GM12878 (cell line): ENCODE measurements around the gene EPAS1.

Experiments used
- KAT2A ChIP-seq: conservative IDR thresholded peaks from 2 replicates; pipeline ENCODE4 v1.6.1; 2011; ENCODE audit warnings: low read depth, low read length; ENCODE audit not compliant: control insufficient read depth
- MTA3 ChIP-seq: IDR thresholded peaks from 2 replicates; pipeline ENCODE4 v1.6.1; 2012; ENCODE audit warnings: low read length, inconsistent platforms, borderline replicate concordance
- NR2C2 ChIP-seq: IDR thresholded peaks from 2 replicates; pipeline ENCODE4 v1.6.1; 2011; ENCODE audit warnings: borderline replicate concordance, low read depth; ENCODE audit not compliant: control insufficient read depth, insufficient read length
- PAX8 ChIP-seq: fragments of 450-650 bp; IDR thresholded peaks from 2 replicates; pipeline ENCODE4 v1.6.1; 2017; ENCODE audit warnings: mild to moderate bottlenecking, moderate library complexity
- POLR2A ChIP-seq: IDR thresholded peaks from 2 replicates; pipeline ENCODE4 v1.6.1; 2011; ENCODE audit warnings: low read depth, mild to moderate bottlenecking, low read length
- RAD51 ChIP-seq: fragments of 450-650 bp; IDR thresholded peaks from 2 replicates; pipeline ENCODE4 v1.6.1; 2016; ENCODE audit warnings: moderate library complexity, mild to moderate bottlenecking, inconsistent platforms
- TAF1 ChIP-seq: IDR thresholded peaks from 2 replicates; pipeline ENCODE4 v1.6.1; 2011; ENCODE audit warnings: mild to moderate bottlenecking, low read depth, low read length, borderline replicate concordance
- TCF7 ChIP-seq: IDR thresholded peaks from 2 replicates; pipeline ENCODE4 v1.6.1; 2014; ENCODE audit warnings: antibody characterized with exemption, borderline replicate concordance
- TF ChIP-seq, protein P1 (sequence below), 3 experiments: IDR thresholded peaks in 2 of 3; conservative IDR thresholded peaks in 1 of 3; 2 replicates each; pipeline ENCODE4 v1.5.1; 2011; ENCODE audit warnings: low read depth in 3 of 3, low read length in 3 of 3, mild to moderate bottlenecking in 3 of 3, control low read depth in 2 of 3, moderate library complexity in 2 of 3, inconsistent platforms in 1 of 3, mixed read lengths in 1 of 3; ENCODE audit not compliant: control insufficient read depth in 2 of 3, insufficient read depth in 1 of 3; ENCODE audit errors: extremely low read depth in 1 of 3
- TF ChIP-seq, protein P2 (sequence below): fragments of 450-650 bp; IDR thresholded peaks from 2 replicates; pipeline ENCODE4 v1.6.1; 2018; ENCODE audit warnings: borderline replicate concordance, mild to moderate bottlenecking; ENCODE audit not compliant: partially characterized antibody
- TF ChIP-seq, protein P3 (sequence below): fragments of 450-650 bp; formaldehyde crosslinking; IDR thresholded peaks from 2 replicates; pipeline ENCODE4 v1.4.0; 2022; ENCODE audit warnings: mild to moderate bottlenecking, moderate library complexity
- TF ChIP-seq, protein P4 (sequence below): fragments of 450-650 bp; IDR thresholded peaks from 2 replicates; pipeline ENCODE4 v1.6.1; 2017; ENCODE audit warnings: mild to moderate bottlenecking, low read depth, inconsistent platforms; ENCODE audit not compliant: poor library complexity, severe bottlenecking

DNA sequence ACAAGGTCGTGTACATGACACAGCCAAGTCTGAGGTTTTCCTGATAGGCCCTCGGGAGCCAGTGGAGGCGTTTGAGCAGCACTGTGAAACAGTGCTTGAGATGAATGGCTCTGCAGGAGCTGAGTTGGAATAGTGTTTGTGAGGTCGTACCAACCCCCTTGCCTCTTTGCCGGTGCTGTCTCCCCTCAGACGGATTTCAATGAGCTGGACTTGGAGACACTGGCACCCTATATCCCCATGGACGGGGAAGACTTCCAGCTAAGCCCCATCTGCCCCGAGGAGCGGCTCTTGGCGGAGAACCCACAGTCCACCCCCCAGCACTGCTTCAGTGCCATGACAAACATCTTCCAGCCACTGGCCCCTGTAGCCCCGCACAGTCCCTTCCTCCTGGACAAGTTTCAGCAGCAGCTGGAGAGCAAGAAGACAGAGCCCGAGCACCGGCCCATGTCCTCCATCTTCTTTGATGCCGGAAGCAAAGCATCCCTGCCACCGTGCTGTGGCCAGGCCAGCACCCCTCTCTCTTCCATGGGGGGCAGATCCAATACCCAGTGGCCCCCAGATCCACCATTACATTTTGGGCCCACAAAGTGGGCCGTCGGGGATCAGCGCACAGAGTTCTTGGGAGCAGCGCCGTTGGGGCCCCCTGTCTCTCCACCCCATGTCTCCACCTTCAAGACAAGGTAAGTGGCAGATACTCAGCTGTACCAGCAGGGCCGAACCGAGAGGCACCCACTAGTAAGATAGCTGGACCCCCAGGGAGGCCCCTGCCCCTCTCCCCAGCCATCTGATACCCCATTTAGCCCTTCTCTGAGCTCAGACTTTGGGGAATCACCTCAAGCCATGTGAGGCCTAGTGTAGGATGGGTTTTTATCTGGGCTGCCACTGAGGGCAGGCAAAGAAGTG is 83.1 kb downstream of the EPAS1 start:
- TF ChIP-seq, protein P1, sequence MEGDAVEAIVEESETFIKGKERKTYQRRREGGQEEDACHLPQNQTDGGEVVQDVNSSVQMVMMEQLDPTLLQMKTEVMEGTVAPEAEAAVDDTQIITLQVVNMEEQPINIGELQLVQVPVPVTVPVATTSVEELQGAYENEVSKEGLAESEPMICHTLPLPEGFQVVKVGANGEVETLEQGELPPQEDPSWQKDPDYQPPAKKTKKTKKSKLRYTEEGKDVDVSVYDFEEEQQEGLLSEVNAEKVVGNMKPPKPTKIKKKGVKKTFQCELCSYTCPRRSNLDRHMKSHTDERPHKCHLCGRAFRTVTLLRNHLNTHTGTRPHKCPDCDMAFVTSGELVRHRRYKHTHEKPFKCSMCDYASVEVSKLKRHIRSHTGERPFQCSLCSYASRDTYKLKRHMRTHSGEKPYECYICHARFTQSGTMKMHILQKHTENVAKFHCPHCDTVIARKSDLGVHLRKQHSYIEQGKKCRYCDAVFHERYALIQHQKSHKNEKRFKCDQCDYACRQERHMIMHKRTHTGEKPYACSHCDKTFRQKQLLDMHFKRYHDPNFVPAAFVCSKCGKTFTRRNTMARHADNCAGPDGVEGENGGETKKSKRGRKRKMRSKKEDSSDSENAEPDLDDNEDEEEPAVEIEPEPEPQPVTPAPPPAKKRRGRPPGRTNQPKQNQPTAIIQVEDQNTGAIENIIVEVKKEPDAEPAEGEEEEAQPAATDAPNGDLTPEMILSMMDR (IDR thresholded peaks at IDR 0.05 in 2 of 3, conservative IDR thresholded peaks at IDR 0.05 in 1 of 3; ENCODE audit: control insufficient read depth in 2 of 3, extremely low read depth in 1 of 3, insufficient read depth in 1 of 3, low read depth in 3 of 3, low read length in 3 of 3), result no peak
- no peak for TF ChIP-seq PAX8
- TF ChIP-seq, protein P2, sequence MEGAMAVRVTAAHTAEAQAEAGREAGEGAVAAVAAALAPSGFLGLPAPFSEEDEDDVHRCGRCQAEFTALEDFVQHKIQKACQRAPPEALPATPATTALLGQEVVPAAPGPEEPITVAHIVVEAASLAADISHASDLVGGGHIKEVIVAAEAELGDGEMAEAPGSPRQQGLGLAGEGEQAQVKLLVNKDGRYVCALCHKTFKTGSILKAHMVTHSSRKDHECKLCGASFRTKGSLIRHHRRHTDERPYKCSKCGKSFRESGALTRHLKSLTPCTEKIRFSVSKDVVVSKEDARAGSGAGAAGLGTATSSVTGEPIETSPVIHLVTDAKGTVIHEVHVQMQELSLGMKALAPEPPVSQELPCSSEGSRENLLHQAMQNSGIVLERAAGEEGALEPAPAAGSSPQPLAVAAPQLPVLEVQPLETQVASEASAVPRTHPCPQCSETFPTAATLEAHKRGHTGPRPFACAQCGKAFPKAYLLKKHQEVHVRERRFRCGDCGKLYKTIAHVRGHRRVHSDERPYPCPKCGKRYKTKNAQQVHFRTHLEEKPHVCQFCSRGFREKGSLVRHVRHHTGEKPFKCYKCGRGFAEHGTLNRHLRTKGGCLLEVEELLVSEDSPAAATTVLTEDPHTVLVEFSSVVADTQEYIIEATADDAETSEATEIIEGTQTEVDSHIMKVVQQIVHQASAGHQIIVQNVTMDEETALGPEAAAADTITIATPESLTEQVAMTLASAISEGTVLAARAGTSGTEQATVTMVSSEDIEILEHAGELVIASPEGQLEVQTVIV, result no peak
- no peak for TF ChIP-seq NR2C2
- TF ChIP-seq, protein P3, sequence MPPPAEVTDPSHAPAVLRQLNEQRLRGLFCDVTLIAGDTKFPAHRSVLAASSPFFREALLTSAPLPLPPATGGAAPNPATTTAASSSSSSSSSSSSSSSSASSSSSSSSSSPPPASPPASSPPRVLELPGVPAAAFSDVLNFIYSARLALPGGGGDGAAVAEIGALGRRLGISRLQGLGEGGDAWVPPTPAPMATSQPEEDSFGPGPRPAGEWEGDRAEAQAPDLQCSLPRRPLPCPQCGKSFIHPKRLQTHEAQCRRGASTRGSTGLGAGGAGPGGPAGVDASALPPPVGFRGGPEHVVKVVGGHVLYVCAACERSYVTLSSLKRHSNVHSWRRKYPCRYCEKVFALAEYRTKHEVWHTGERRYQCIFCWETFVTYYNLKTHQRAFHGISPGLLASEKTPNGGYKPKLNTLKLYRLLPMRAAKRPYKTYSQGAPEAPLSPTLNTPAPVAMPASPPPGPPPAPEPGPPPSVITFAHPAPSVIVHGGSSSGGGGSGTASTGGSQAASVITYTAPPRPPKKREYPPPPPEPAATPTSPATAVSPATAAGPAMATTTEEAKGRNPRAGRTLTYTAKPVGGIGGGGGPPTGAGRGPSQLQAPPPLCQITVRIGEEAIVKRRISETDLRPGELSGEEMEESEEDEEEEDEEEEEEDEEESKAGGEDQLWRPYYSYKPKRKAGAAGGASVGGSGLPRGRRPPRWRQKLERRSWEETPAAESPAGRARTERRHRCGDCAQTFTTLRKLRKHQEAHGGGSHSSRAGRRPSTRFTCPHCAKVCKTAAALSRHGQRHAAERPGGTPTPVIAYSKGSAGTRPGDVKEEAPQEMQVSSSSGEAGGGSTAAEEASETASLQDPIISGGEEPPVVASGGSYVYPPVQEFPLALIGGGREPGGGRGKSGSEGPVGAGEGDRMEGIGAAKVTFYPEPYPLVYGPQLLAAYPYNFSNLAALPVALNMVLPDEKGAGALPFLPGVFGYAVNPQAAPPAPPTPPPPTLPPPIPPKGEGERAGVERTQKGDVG (CRISPR knock-in tag), result no peak
- TF ChIP-seq, protein P4, sequence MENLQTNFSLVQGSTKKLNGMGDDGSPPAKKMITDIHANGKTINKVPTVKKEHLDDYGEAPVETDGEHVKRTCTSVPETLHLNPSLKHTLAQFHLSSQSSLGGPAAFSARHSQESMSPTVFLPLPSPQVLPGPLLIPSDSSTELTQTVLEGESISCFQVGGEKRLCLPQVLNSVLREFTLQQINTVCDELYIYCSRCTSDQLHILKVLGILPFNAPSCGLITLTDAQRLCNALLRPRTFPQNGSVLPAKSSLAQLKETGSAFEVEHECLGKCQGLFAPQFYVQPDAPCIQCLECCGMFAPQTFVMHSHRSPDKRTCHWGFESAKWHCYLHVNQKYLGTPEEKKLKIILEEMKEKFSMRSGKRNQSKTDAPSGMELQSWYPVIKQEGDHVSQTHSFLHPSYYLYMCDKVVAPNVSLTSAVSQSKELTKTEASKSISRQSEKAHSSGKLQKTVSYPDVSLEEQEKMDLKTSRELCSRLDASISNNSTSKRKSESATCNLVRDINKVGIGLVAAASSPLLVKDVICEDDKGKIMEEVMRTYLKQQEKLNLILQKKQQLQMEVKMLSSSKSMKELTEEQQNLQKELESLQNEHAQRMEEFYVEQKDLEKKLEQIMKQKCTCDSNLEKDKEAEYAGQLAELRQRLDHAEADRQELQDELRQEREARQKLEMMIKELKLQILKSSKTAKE, result no peak
- TF ChIP-seq TCF7, result no peak
- no peak for TF ChIP-seq TAF1
- no peak for TF ChIP-seq RAD51
- TF ChIP-seq POLR2A, result no peak
- TF ChIP-seq MTA3, result no peak
- TF ChIP-seq KAT2A, result no peak
